ENCODE data around the gene LGALS7.
"Not testable (repeated sequence)": the region's sequence is repeated elsewhere in the genome, so short reads cannot be mapped to it uniquely, and the experiment has no call there.

LGALS7 gene

GRCh38 chr19:38785187-38785699 lies 11.9 kb upstream of the LGALS7 start:
- H3K36me3 ChIP-seq (replicated peaks; ENCODE audit: low read depth, low read length) = no peaks in the 10 kb centered on the region
- TF ChIP-seq EZH2phosphoT487 (IDR thresholded peaks at IDR 0.05; ENCODE audit: low read depth) = no peak
- no peak for TF ChIP-seq CTCF (IDR thresholded peaks at IDR 0.05; ENCODE audit: low read depth, low read length)
- H3K9ac ChIP-seq (ENCODE audit: low read length) = no peak overlapping the region
- H3K9me3 ChIP-seq (ENCODE audit: insufficient read depth, low read length) = no peaks in the 10 kb centered on the region
- no peaks in the 10 kb centered on the region for H4K20me1 ChIP-seq (ENCODE audit: insufficient read depth, low read length)
- no peak overlapping the region for H3K27ac ChIP-seq (ENCODE audit: low read length)
- no peaks in the 10 kb centered on the region for H3K4me1 ChIP-seq (ENCODE audit: low read length)
- H3K79me2 ChIP-seq (ENCODE audit: low read length) = no peaks in the 10 kb centered on the region
- no peak overlapping the region for H3K4me2 ChIP-seq (ENCODE audit: low read length)
- H3K27me3 ChIP-seq (ENCODE audit: low read depth, low read length) = peaks cover 13% of the 10 kb centered on the region
- no peak overlapping the region for H2AFZ ChIP-seq (ENCODE audit: low read depth, low read length)
- no peak overlapping the region for H3K4me3 ChIP-seq (ENCODE audit: low read length)

- Histone ChIP-seq H3K4me3 (ENCODE audit: low read length) (no peak overlapping the region), H4K20me1 (ENCODE audit: insufficient read depth, low read length) (no peaks in the 10 kb centered on the region), H3K9ac (ENCODE audit: low read length) (no peak overlapping the region), H3K27me3 (ENCODE audit: low read depth, low read length) (peaks cover 17% of the 10 kb centered on the region), H3K79me2 (ENCODE audit: low read length) (no peaks in the 10 kb centered on the region), H3K4me2 (ENCODE audit: low read length) (no peak overlapping the region), H2AFZ (ENCODE audit: low read depth, low read length) (no peak overlapping the region), H3K9me3 (ENCODE audit: insufficient read depth, low read length) (no peaks in the 10 kb centered on the region), H3K27ac (ENCODE audit: low read length) (no peak overlapping the region), H3K4me1 (ENCODE audit: low read length) (no peaks in the 10 kb centered on the region), H3K36me3 (replicated peaks; ENCODE audit: low read depth, low read length) (no peaks in the 10 kb centered on the region)
- TF ChIP-seq EZH2phosphoT487 (IDR thresholded peaks at IDR 0.05; ENCODE audit: low read depth) (no peak), CTCF (IDR thresholded peaks at IDR 0.05; ENCODE audit: low read depth, low read length) (no peak)
Observed at GRCh38 chr19:38784224-38784623, 10.9 kb upstream of the LGALS7 start.

- not testable (repeated sequence) for H3K36me3 ChIP-seq (replicated peaks; ENCODE audit: low read depth, low read length); H3K27ac ChIP-seq (ENCODE audit: low read length); H3K9me3 ChIP-seq (ENCODE audit: insufficient read depth, low read length); H3K79me2 ChIP-seq (ENCODE audit: low read length); H4K20me1 ChIP-seq (ENCODE audit: insufficient read depth, low read length); H2AFZ ChIP-seq (ENCODE audit: low read depth, low read length); H3K4me1 ChIP-seq (ENCODE audit: low read length); H3K4me2 ChIP-seq (ENCODE audit: low read length); H3K9ac ChIP-seq (ENCODE audit: low read length); H3K4me3 ChIP-seq (ENCODE audit: low read length)
- H3K27me3 ChIP-seq (ENCODE audit: low read depth, low read length) = peaks cover 20% of the 10 kb centered on the region
Observed at GRCh38 chr19:38782212-38782611, 8.9 kb upstream of the LGALS7 start.

- no peak overlapping the region for H3K4me2 ChIP-seq (ENCODE audit: low read length)
Observed at GRCh38 chr19:38781058-38781457, 7.7 kb upstream of the LGALS7 start.

More at GRCh38 chr19:38781058-38781457, 7.7 kb upstream of the LGALS7 start:
- no peaks in the 10 kb centered on the region for H4K20me1 ChIP-seq (ENCODE audit: insufficient read depth, low read length)
- no peaks in the 10 kb centered on the region for H3K4me1 ChIP-seq (ENCODE audit: low read length)
- H3K27ac ChIP-seq (ENCODE audit: low read length) = no peak overlapping the region
- no peak overlapping the region for H2AFZ ChIP-seq (ENCODE audit: low read depth, low read length)
- no peaks in the 10 kb centered on the region for H3K9me3 ChIP-seq (ENCODE audit: insufficient read depth, low read length)
- no peaks in the 10 kb centered on the region for H3K36me3 ChIP-seq (replicated peaks; ENCODE audit: low read depth, low read length)
- H3K27me3 ChIP-seq (ENCODE audit: low read depth, low read length) = peaks cover 20% of the 10 kb centered on the region
- no peak overlapping the region for H3K9ac ChIP-seq (ENCODE audit: low read length)
- TF ChIP-seq EZH2phosphoT487 (IDR thresholded peaks at IDR 0.05; ENCODE audit: low read depth) (no peak), CTCF (IDR thresholded peaks at IDR 0.05; ENCODE audit: low read depth, low read length) (no peak)
- H3K4me3 ChIP-seq (ENCODE audit: low read length) = no peak overlapping the region
- H3K79me2 ChIP-seq (ENCODE audit: low read length) = no peaks in the 10 kb centered on the region

Data from OCI-LY3 (cell line).